ENCODE data around the gene CDC42BPB.

CDC42BPB gene, protein sequence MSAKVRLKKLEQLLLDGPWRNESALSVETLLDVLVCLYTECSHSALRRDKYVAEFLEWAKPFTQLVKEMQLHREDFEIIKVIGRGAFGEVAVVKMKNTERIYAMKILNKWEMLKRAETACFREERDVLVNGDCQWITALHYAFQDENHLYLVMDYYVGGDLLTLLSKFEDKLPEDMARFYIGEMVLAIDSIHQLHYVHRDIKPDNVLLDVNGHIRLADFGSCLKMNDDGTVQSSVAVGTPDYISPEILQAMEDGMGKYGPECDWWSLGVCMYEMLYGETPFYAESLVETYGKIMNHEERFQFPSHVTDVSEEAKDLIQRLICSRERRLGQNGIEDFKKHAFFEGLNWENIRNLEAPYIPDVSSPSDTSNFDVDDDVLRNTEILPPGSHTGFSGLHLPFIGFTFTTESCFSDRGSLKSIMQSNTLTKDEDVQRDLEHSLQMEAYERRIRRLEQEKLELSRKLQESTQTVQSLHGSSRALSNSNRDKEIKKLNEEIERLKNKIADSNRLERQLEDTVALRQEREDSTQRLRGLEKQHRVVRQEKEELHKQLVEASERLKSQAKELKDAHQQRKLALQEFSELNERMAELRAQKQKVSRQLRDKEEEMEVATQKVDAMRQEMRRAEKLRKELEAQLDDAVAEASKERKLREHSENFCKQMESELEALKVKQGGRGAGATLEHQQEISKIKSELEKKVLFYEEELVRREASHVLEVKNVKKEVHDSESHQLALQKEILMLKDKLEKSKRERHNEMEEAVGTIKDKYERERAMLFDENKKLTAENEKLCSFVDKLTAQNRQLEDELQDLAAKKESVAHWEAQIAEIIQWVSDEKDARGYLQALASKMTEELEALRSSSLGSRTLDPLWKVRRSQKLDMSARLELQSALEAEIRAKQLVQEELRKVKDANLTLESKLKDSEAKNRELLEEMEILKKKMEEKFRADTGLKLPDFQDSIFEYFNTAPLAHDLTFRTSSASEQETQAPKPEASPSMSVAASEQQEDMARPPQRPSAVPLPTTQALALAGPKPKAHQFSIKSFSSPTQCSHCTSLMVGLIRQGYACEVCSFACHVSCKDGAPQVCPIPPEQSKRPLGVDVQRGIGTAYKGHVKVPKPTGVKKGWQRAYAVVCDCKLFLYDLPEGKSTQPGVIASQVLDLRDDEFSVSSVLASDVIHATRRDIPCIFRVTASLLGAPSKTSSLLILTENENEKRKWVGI (N-terminal part only)

GRCh38 chr14:103057372-103058163, at the start of gene CDC42BPB:
TSS of gene CDC42BPB (minus strand) at chr14:103057549. CDS start at chr14:103057173, 376 bp downstream.
- DNase-seq (ENCODE audit: low read depth) = no peak

DNA sequence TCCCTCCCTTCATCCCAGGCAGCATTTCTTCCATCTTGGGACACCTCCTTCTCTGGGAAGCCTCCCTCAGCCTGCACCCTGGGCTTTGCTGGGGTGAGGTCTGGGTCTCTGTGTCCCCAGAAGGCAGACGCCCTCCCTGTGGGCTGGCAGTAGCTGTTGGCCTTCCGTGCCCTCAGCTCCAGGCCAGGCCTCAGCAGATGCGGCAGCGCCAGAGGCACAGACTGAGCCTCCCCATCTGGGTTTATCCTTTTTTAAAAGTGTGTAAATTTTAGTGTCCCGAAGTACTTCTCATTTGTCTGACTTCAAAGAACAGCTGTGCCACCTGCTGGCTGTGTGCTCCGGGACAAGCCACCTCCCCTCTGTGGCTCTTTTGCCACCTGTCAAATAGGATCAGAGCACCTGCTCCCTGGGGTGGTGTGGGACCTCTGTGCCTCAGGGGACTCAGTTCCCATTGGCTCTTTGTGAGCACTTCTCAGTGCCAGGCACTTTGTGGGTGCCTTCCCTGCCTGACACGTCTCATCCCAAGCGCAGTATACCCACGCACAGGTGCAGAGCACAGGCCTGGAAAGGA, 48.3 kb upstream of the CDC42BPB start:
- no peak for DNase-seq (ENCODE audit: low read depth)

- no peak for DNase-seq (ENCODE audit: low read depth)
Observed at GRCh38 chr14:103104654-103105452, 47.5 kb upstream of the CDC42BPB start.

- no peak for DNase-seq (ENCODE audit: low read depth)
Observed at GRCh38 chr14:103104389-103104653, 47.0 kb upstream of the CDC42BPB start.

GRCh38 chr14:103103461-103104388, 46.4 kb upstream of the CDC42BPB start:
- DNase-seq (ENCODE audit: low read depth) = no peak

- DNase-seq (ENCODE audit: low read depth) = no peak
Observed at GRCh38 chr14:103102689-103103260, 45.4 kb upstream of the CDC42BPB start.

DNA sequence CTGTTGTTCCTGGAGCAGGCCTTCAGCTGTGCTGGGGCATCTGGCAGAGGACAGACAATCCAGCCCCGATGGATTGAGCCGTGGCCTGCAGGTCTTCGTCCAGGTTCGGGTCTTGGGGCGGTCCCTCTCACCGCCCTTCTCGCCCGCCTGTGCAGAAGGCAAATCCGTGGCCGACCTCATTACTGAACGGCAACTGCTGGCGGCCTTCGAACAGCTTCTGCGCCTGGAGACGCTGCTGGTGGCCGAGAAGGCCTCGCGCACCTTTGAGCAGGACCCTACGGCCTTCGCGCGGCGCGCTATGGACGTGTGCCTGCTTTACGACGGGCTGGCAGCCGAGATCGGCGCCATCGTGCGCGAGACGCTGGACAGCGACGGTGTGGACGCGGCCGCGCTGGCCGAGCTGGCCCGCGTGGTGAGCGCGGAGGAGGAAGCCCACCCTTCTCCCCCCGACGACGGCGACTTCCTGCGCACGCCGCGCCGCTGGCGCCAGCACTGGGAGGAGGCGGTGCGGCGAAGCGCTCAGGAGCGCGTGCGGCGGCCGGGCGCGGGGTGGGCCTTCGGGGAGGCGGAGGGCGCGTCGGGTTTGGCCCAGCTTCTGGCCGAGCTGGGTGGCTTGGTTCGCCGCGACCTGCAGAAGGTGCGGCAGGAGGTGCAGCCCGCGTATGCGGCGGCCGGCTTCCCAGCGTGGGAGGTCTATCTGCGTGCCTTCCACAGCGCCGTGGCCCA, 44.8 kb upstream of the CDC42BPB start:
- no peak for DNase-seq (ENCODE audit: low read depth)

DNA sequence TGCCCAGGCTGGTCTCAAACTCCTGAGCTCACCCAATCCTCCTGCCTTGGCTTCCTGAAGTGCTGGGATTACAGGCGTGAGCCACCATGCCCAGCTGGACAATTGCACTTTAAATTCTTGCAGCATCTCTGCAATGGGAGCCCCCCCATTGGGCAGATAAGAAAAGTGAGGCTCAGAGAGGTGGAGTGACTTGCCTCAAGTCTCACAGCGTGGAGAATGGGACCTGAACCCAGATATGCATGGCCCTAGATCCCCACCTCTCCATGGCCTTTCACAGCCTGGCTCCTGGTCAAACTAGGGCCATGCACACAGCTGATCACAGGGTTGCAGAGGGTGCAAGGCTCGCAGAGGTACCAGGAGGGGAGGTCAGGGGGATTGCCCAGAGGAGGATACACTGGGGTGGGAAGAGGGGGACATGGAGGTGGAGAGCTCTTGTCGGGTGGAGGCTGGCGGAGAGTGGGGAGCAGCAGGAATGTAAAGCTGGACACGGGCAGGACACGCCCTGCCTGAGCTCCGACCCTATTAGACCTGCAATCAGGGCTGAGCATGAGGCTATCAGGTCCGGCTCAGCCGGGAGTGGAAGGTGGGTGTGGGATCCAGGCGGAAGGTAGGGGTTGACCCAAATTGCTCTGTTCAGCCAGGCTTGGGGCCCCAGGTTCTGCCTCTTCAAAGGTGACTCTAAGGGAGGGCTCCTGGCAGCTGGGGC, 44.1 kb upstream of the CDC42BPB start:
- no peak for DNase-seq (ENCODE audit: low read depth)

- no peak for DNase-seq (ENCODE audit: low read depth)
Observed at GRCh38 chr14:103100281-103101121, 43.2 kb upstream of the CDC42BPB start.

- no peak for DNase-seq (ENCODE audit: low read depth)
Observed at GRCh38 chr14:103099733-103100280, 42.5 kb upstream of the CDC42BPB start.

DNA sequence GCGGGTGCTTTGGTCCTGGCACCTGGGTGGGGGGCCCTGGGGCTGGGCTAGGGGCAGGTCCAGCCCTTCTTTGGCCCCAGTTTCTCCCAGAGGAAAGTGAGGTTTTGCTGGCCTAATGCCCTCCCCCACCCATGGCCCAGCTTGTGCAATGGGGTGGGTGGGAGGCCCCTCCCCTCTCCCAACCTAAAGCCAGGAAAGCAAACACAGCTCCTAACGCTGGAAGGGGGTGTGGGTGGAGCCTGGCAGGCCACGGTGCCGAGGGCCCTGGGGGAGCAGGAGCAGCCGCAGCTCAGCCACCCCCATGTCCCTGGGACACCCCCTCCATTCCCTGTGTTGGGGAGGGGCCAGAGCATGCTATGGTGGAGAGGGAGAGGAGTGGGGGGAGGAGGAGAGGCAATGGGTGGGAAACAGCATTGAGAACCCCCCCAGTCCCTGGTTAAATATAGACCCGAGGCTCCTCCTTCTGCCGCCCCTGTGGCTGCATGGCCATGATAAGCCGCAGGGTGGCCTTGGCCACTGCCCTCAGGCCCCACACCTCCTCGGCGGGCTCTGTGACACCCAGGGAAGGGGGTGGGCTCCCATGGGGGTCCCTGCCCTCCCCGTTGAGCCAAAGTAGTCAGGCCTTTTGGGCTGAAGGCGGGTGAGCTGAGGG, 41.9 kb upstream of the CDC42BPB start:
- DNase-seq (ENCODE audit: low read depth) = no peak

GRCh38 chr14:103097994-103098957, 40.9 kb upstream of the CDC42BPB start:
- DNase-seq (ENCODE audit: low read depth) = no peak

- DNase-seq (ENCODE audit: low read depth) = no peak
Observed at GRCh38 chr14:103097244-103097993, 40.1 kb upstream of the CDC42BPB start.

DNA sequence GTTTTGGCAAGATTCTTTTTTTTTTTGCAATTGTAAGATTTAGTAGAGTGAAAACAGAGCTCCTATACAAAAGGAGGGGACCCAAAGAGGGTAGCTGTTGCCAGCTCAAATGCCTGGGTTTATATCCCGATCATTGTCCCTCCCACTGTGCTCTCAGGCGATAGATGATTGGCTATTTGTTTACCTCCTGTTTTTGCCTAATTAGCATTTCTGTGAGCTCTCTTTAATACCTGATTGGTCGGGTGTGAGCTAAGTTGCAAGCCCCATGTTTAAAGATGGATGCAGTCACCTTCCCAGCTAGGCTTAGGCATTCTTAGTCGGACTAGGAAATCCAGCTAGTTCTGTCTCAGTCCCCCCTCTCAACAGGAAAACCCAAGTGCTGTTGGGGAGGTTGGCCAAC, 39.0 kb upstream of the CDC42BPB start:
- DNase-seq (ENCODE audit: low read depth) = no peak

Measured in non-pigmented ciliary epithelial cell (primary cell).